Epithelial cell of proximal tubule (primary cell): Measurements from ENCODE around the gene UBQLN2. TPM values are rescaled to one million over a fixed set of nuclear protein-coding genes. Genes with fewer than 3 reads are reported as not detected.

Source experiments
- DNase-seq: peaks from one replicate; pipeline ENCODE4 v3.0.0-alpha.2; 2011; ENCODE audit warnings: low read depth
- H3K4me3 ChIP-seq: 2 replicates; pipeline ENCODE4 v1.5.1; 2011; ENCODE audit warnings: low read depth, mild to moderate bottlenecking, low read length
- CTCF ChIP-seq: conservative IDR thresholded peaks from 2 replicates; pipeline ENCODE4 v1.5.1; 2012; ENCODE audit warnings: low read depth, mild to moderate bottlenecking, low read length
- total RNA-seq: library from RNA; depleted of rRNA; stranded (reverse); fragments of >200 nt; gene quantifications from 2 replicates; pipeline ENCODE4 v1.2.3, GENCODE V29; 2015

The UBQLN2 gene
- total RNA-seq, 1 donor from 2014 or later = 20.2 TPM

GRCh38 chrX:56564164-56564885 is 898 bp downstream of the UBQLN2 start:
- no peak for TF ChIP-seq CTCF
- H3K4me3 ChIP-seq = peak overlapping the region; percentile 69
- peak; percentile 57 for DNase-seq

- no peak for TF ChIP-seq CTCF
- H3K4me3 ChIP-seq = peak overlapping the region; percentile 69
- DNase-seq = no peak
Observed at GRCh38 chrX:56564921-56565840, 1.8 kb downstream of the UBQLN2 start.

- no peak for DNase-seq
- no peak overlapping the region for H3K4me3 ChIP-seq
- no peak for TF ChIP-seq CTCF
Observed at GRCh38 chrX:56569378-56570057, 6.1 kb downstream of the UBQLN2 start.

- no peak for DNase-seq
- TF ChIP-seq CTCF = no peak
- no peak overlapping the region for H3K4me3 ChIP-seq
Observed at GRCh38 chrX:56572975-56573374, 9.5 kb downstream of the UBQLN2 start.

- H3K4me3 ChIP-seq = no peak overlapping the region
- DNase-seq = no peak
- TF ChIP-seq CTCF = no peak
Observed at GRCh38 chrX:56574861-56575260, 11.4 kb downstream of the UBQLN2 start.

- no peak overlapping the region for H3K4me3 ChIP-seq
- TF ChIP-seq CTCF = no peak
- no peak for DNase-seq
Observed at GRCh38 chrX:56576721-56577120, 13.3 kb downstream of the UBQLN2 start.
